Measurements from ENCODE around the gene SUCLG1.
A peak's percentile ranks its signal among the peaks of the same experiment; 100 is the strongest.

SUCLG1 gene

DNA sequence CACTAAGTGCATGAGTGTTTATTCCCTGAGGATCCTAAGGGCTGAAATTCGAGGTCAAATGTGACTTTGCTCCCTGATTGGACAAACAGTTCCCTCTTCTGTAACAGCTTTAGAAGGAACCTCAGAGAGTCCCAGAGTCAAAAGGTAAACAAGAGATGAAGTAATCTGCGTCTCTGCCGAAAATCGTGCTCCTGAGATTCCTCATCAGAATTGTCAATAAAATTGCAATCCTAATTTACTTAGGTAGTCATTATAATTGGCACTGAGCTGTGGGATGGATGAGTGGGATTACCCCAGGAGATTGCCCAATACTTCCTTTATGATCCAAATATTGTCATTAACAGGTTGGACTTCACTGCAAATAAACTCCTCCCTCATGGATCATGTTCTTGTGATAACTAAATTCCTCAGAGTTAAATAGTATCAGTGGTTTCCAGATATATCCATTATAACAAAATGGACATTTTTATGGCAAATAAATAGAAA, 907 bp upstream of the SUCLG1 start:
- no peak for DNase-seq (ENCODE audit: low read depth)
- Histone ChIP-seq H3K9ac (ENCODE audit: low read length) (peak overlapping the region; percentile 88), H3K27me3 (replicated peaks; ENCODE audit: control insufficient read depth, insufficient read depth, low read length) (no peaks in the 10 kb centered on the region), H3K36me3 (ENCODE audit: control insufficient read depth, insufficient read depth, low read length, severe bottlenecking) (no peaks in the 10 kb centered on the region), H3K9me3 (ENCODE audit: control insufficient read depth, low read length) (no peaks in the 10 kb centered on the region), H3K4me1 (ENCODE audit: control insufficient read depth, insufficient read depth, low read length) (peaks cover 15% of the 10 kb centered on the region), H3K4me3 (ENCODE audit: low read length) (peak overlapping the region; percentile 90)

DNA sequence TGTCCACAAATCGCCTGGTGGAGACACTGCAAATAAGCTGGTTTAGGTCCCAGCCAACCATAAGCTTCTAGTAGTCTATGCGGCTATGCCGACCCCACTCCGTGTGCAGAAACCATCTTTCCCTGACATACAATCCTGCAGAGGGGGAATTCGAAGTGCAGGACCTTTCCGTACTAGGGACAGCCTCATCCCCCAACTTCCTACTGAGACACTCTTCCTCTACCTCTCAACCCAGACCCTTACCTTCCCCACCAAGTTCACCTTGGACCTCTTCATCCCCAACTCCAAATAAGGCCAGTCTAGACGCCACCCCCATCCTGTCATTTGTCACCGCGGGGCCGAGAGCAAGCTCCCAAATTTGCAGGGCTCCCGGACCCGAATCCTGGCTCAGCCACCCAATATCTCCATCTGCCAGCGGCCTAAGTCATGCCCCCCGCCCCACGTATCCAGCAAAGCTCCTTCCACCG, 496 bp downstream of the SUCLG1 start:
- Histone ChIP-seq H3K27me3 (replicated peaks; ENCODE audit: control insufficient read depth, insufficient read depth, low read length) (no peaks in the 10 kb centered on the region), H3K9ac (ENCODE audit: low read length) (peak overlapping the region; percentile 88), H3K9me3 (ENCODE audit: control insufficient read depth, low read length) (no peaks in the 10 kb centered on the region), H3K4me1 (ENCODE audit: control insufficient read depth, insufficient read depth, low read length) (peaks cover 15% of the 10 kb centered on the region), H3K4me3 (ENCODE audit: low read length) (peak overlapping the region; percentile 90), H3K36me3 (ENCODE audit: control insufficient read depth, insufficient read depth, low read length, severe bottlenecking) (no peaks in the 10 kb centered on the region)
- peak; percentile 50 for DNase-seq (ENCODE audit: low read depth)

DNA sequence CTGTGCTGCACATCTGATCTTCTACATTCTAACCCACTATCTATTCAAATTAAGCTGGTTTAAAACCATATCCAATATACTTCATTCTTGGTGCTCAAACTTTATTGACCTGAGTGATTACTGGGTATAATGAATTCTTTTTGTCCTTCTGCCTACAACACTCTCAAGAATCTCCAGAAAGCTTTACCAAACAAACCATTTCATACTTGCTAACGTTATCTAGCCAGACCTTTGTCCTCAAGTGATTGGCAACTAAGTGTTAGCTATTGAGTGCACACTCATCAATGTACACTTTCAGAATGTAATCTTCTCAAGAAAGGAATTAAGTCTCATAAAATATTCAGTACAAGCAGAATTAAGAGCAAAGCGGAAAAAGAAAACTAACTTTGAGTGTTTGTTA, 1.4 kb downstream of the SUCLG1 start:
- H3K27me3 ChIP-seq (replicated peaks; ENCODE audit: control insufficient read depth, insufficient read depth, low read length): no peaks in the 10 kb centered on the region
- no peak overlapping the region for H3K9ac ChIP-seq (ENCODE audit: low read length)
- H3K36me3 ChIP-seq (ENCODE audit: control insufficient read depth, insufficient read depth, low read length, severe bottlenecking): no peaks in the 10 kb centered on the region
- no peak for DNase-seq (ENCODE audit: low read depth)
- H3K9me3 ChIP-seq (ENCODE audit: control insufficient read depth, low read length): no peaks in the 10 kb centered on the region
- H3K4me1 ChIP-seq (ENCODE audit: control insufficient read depth, insufficient read depth, low read length): peaks cover 15% of the 10 kb centered on the region
- peak overlapping the region; percentile 90 for H3K4me3 ChIP-seq (ENCODE audit: low read length)

DNA sequence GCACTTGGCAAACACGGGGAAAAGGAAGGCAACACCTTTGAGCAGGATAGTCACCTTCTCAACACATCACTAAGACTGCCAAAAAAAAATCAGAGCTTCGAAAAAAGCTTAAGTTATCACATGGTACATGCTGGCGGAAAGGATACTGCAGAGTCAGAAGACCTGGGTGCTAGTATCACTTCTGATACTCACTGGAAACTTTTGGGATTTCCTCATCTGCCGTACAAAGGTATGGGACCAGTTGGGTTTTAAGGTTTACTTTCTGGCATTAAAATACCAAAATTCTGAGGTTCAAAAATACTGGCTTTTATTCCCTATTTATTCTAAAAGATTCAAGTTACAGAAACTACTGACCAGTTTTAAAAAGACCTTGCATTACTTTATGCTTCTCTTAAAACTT, 2.9 kb downstream of the SUCLG1 start:
- H3K36me3 ChIP-seq (ENCODE audit: control insufficient read depth, insufficient read depth, low read length, severe bottlenecking): no peaks in the 10 kb centered on the region
- no peaks in the 10 kb centered on the region for H3K27me3 ChIP-seq (replicated peaks; ENCODE audit: control insufficient read depth, insufficient read depth, low read length)
- H3K9ac ChIP-seq (ENCODE audit: low read length): no peak overlapping the region
- H3K9me3 ChIP-seq (ENCODE audit: control insufficient read depth, low read length): no peaks in the 10 kb centered on the region
- no peak for DNase-seq (ENCODE audit: low read depth)
- peaks cover 15% of the 10 kb centered on the region for H3K4me1 ChIP-seq (ENCODE audit: control insufficient read depth, insufficient read depth, low read length)
- H3K4me3 ChIP-seq (ENCODE audit: low read length): no peak overlapping the region

DNA sequence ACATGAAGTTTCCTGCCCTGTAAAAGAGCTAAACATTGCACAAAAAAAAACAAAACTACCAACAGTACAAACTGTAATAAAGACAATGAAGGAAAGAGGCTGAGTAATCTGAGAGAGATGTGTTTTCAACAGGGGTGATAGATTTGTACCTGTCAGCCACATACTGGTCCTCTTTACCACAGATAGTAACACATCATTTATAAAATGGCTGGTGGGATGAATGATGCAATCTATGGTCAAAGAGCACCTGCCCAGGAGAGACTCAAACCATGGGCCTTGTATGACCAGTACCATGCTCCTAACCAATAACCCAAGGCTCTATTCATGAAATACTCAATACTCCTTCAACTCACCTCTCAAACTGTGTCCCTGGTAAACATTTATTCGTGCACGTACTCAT, 4.5 kb downstream of the SUCLG1 start:
- Histone ChIP-seq H3K9ac (ENCODE audit: low read length) (no peak overlapping the region), H3K4me1 (ENCODE audit: control insufficient read depth, insufficient read depth, low read length) (peaks cover 28% of the 10 kb centered on the region), H3K9me3 (ENCODE audit: control insufficient read depth, low read length) (no peaks in the 10 kb centered on the region), H3K27me3 (replicated peaks; ENCODE audit: control insufficient read depth, insufficient read depth, low read length) (no peaks in the 10 kb centered on the region), H3K4me3 (ENCODE audit: low read length) (no peak overlapping the region), H3K36me3 (ENCODE audit: control insufficient read depth, insufficient read depth, low read length, severe bottlenecking) (no peaks in the 10 kb centered on the region)
- no peak for DNase-seq (ENCODE audit: low read depth)

DNA sequence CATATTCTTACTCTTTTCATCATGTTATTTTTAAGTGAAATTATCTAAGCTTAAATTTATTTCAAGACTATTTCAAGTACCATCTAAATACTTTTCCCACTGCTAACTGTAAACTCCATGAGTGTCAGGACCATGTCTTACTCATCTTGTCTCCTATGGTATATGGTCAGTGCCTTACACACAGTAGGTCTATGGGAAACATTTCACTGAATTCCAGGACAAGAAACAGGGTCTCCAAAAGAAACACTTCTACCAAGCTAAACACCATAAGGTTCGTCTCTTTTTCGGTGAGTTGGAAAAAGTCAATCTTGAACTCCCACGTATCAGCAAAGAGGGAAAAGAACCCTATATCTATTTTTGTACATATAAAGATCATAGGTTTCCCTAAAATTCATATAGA, 6.5 kb downstream of the SUCLG1 start:
- Histone ChIP-seq H3K9me3 (ENCODE audit: control insufficient read depth, low read length) (no peaks in the 10 kb centered on the region), H3K36me3 (ENCODE audit: control insufficient read depth, insufficient read depth, low read length, severe bottlenecking) (peaks cover 6% of the 10 kb centered on the region), H3K4me1 (ENCODE audit: control insufficient read depth, insufficient read depth, low read length) (peaks cover 24% of the 10 kb centered on the region), H3K9ac (ENCODE audit: low read length) (no peak overlapping the region), H3K27me3 (replicated peaks; ENCODE audit: control insufficient read depth, insufficient read depth, low read length) (no peaks in the 10 kb centered on the region), H3K4me3 (ENCODE audit: low read length) (no peak overlapping the region)
- no peak for DNase-seq (ENCODE audit: low read depth)

DNA sequence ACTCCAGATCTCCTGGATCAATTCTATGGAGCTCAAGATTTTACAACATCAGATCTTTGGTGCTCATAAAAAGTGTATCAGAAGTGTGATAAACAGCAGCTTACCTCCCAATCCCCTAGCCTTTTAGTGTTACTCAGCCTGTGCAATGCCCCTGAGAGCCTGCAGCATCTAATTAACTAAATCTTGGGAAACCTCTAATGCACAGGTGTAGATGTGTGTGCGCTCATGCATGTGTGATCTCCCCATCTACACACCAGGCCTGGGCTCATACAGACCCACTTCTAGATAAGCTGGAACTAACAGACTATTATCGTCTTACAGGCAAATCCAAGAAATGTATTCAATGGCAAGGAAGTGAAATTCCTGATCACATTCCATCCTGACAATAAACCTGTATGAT, 7.5 kb downstream of the SUCLG1 start:
- H3K36me3 ChIP-seq (ENCODE audit: control insufficient read depth, insufficient read depth, low read length, severe bottlenecking): peaks cover 6% of the 10 kb centered on the region
- H3K4me3 ChIP-seq (ENCODE audit: low read length): no peak overlapping the region
- no peaks in the 10 kb centered on the region for H3K9me3 ChIP-seq (ENCODE audit: control insufficient read depth, low read length)
- no peak for DNase-seq (ENCODE audit: low read depth)
- no peak overlapping the region for H3K9ac ChIP-seq (ENCODE audit: low read length)
- no peaks in the 10 kb centered on the region for H3K27me3 ChIP-seq (replicated peaks; ENCODE audit: control insufficient read depth, insufficient read depth, low read length)
- peaks cover 16% of the 10 kb centered on the region for H3K4me1 ChIP-seq (ENCODE audit: control insufficient read depth, insufficient read depth, low read length)

DNA sequence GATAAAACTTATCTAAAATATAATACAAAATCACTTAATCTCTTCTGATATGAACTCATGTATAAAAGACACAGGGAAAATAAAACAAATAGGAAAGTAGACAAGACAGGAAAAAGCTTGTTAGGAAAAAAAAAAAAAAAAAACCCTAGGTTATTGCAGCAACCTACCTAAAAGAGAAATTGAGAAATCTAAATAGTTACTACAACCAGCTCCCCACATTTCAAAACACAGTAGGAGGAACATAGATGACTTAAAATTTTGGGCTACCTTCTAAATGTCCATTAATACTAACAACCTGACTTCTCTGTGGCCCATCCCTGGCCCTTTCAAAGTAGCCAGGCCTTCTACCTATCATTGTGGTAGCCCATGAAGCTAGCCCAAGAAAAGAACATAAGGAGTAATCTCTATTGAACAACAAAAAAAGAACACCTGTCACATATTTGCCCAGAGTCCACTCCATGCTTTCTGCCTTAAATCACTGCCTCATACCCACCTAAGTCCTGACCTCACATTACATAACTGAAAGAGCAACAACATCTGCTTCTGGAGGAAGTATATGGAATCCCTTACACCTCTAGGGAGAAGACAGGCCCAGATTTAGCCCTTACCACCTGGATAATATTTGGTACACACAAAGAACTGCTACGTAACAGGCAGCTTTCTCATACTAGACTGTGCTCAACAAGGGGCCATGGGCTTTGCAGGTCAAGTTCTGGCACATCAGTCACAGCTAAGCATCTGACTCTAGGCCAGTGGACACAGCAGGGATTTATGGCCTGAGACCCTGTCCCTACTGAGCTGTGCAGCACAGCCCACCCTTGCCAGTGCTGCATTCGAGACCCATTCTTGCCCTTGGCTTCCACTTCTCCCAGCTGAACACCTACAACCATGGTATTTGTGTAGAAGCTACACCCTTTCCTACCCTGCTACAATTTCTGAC, 8.5 kb downstream of the SUCLG1 start:
- DNase-seq (ENCODE audit: low read depth): peak; percentile 20
- H3K9ac ChIP-seq (ENCODE audit: low read length): no peak overlapping the region

DNA sequence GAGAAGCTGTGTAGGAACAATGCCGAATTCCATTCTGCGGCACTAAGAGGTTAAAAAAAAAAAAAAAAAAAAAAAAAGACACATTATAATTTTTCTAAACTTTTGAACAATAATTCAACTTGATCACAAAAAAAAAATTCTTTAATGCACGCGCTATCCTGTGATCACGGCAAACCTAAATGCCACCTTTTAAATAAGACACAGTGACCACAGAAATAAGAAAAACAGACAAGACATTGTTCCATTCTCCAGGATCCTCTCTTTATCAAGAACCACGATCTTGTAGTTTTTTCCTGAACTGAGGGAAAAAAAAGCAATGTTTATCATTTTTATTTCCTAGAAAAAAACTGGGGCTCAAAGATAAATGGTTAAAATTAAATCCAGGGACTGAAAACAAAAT, 9.4 kb downstream of the SUCLG1 start:
- Histone ChIP-seq H3K4me3 (ENCODE audit: low read length) (no peak overlapping the region), H3K36me3 (ENCODE audit: control insufficient read depth, insufficient read depth, low read length, severe bottlenecking) (peaks cover 21% of the 10 kb centered on the region), H3K27me3 (replicated peaks; ENCODE audit: control insufficient read depth, insufficient read depth, low read length) (no peaks in the 10 kb centered on the region), H3K9me3 (ENCODE audit: control insufficient read depth, low read length) (no peaks in the 10 kb centered on the region), H3K4me1 (ENCODE audit: control insufficient read depth, insufficient read depth, low read length) (peaks cover 16% of the 10 kb centered on the region), H3K9ac (ENCODE audit: low read length) (no peak overlapping the region)
- no peak for DNase-seq (ENCODE audit: low read depth)

More for the DNA sequence above, 8.5 kb downstream of the SUCLG1 start:
- Histone ChIP-seq H3K4me3 (ENCODE audit: low read length) (no peak overlapping the region), H3K36me3 (ENCODE audit: control insufficient read depth, insufficient read depth, low read length, severe bottlenecking) (peaks cover 15% of the 10 kb centered on the region), H3K4me1 (ENCODE audit: control insufficient read depth, insufficient read depth, low read length) (peaks cover 16% of the 10 kb centered on the region), H3K9me3 (ENCODE audit: control insufficient read depth, low read length) (no peaks in the 10 kb centered on the region), H3K27me3 (replicated peaks; ENCODE audit: control insufficient read depth, insufficient read depth, low read length) (no peaks in the 10 kb centered on the region)

DNA sequence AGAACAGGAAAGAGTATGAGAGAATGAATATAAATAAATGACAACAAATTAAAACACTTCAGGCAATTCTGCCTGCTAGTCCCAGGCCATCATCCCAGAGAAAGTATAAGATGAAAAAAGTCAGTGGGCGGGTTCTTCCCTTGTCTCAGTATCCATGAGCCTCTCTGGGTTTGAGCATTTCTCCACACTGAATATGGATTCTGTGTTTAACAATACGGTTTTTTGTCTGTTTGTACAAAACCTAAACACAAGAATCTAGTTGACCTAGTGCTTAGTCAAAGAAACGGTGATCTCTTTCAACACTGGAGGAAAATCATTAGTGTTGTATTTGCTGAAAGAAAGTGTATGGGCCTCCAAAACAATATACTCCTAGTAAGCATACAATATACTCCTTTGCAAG, 10.0 kb downstream of the SUCLG1 start:
- H3K9me3 ChIP-seq (ENCODE audit: control insufficient read depth, low read length): no peaks in the 10 kb centered on the region
- DNase-seq (ENCODE audit: low read depth): no peak
- no peaks in the 10 kb centered on the region for H3K27me3 ChIP-seq (replicated peaks; ENCODE audit: control insufficient read depth, insufficient read depth, low read length)
- no peak overlapping the region for H3K9ac ChIP-seq (ENCODE audit: low read length)
- peaks cover 21% of the 10 kb centered on the region for H3K36me3 ChIP-seq (ENCODE audit: control insufficient read depth, insufficient read depth, low read length, severe bottlenecking)
- peaks cover 16% of the 10 kb centered on the region for H3K4me1 ChIP-seq (ENCODE audit: control insufficient read depth, insufficient read depth, low read length)
- H3K4me3 ChIP-seq (ENCODE audit: low read length): no peak overlapping the region

DNA sequence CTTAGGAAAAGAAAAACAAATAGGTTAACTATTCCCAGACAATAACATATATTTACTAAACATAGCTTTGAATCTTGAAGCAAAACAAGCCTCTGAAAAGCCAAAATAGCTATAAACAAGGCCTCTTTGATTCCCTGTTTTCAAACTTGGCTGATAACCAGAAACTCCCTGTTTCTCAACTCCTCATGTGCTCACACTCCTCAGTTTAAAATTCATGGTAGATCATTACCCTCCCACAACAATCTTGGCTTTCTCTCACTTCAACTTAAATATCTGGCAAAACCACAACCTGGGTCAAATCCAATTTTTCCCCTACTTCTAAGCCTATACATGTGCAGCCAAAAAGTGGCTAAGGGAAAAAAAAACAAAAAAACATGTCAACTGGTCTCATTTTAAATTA, 15.6 kb downstream of the SUCLG1 start:
- no peak for DNase-seq (ENCODE audit: low read depth)
- Histone ChIP-seq H3K9me3 (ENCODE audit: control insufficient read depth, low read length) (no peaks in the 10 kb centered on the region), H3K36me3 (ENCODE audit: control insufficient read depth, insufficient read depth, low read length, severe bottlenecking) (peaks cover 68% of the 10 kb centered on the region), H3K4me1 (ENCODE audit: control insufficient read depth, insufficient read depth, low read length) (peaks cover 13% of the 10 kb centered on the region), H3K4me3 (ENCODE audit: low read length) (no peak overlapping the region), H3K9ac (ENCODE audit: low read length) (no peak overlapping the region), H3K27me3 (replicated peaks; ENCODE audit: control insufficient read depth, insufficient read depth, low read length) (no peaks in the 10 kb centered on the region)
